A673 (cell line): Measurements from ENCODE around the gene SH3GL3. TPM values are rescaled to one million over a fixed set of nuclear protein-coding genes. Genes with fewer than 3 reads are reported as not detected.

ENCODE experiments used
- BruUV-seq: library from RNA; stranded (reverse); fragments of 400-500 nt; replicated peaks from 2 replicates; lab custom pipeline; 2021; lab: Mats Ljungman, UMichigan
- CTCF ChIA-PET: fragments of 300-600 bp; sonication (Branson Sonifier 250); formaldehyde crosslinking; loops from one replicate; lab custom pipeline; 2022; ENCODE audit warnings: antibody characterized with exemption; lab: Charles Lee
- POLR2A ChIA-PET: fragments of 300-600 bp; sonication (Branson Sonifier 250); formaldehyde crosslinking; loops from one replicate; lab custom pipeline; 2022; ENCODE audit warnings: antibody characterized with exemption; ENCODE audit not compliant: low non-redundant PET; lab: Charles Lee
- DNase-seq: peaks from one replicate; pipeline ENCODE4 v3.0.0-alpha.2; 2015; ENCODE audit warnings: low spot score
- H3K27ac ChIP-seq: fragments of 200-600 bp; sonication (generic); 2 replicates; pipeline ENCODE4 v1.5.1; 2016; ENCODE audit warnings: mixed run types, low read depth, mild to moderate bottlenecking, mixed read lengths, antibody characterized with exemption, low read length; ENCODE audit not compliant: poor library complexity, severe bottlenecking
- H3K27me3 ChIP-seq: fragments of 200-600 bp; sonication (generic); replicated peaks from 2 replicates; pipeline ENCODE4 v1.6.1; 2017; ENCODE audit warnings: mixed run types, low read depth, mild to moderate bottlenecking, mixed read lengths, antibody characterized with exemption, low read length; ENCODE audit not compliant: insufficient read depth, poor library complexity
- H3K36me3 ChIP-seq: fragments of 200-600 bp; sonication (generic); 2 replicates; pipeline ENCODE4 v1.6.1; 2016; ENCODE audit warnings: mixed run types, mild to moderate bottlenecking, mixed read lengths, antibody characterized with exemption, low read length; ENCODE audit not compliant: insufficient read depth, poor library complexity, severe bottlenecking
- H3K4me1 ChIP-seq: fragments of 200-600 bp; sonication (generic); 2 replicates; pipeline ENCODE4 v1.6.1; 2017; ENCODE audit warnings: mixed run types, mild to moderate bottlenecking, mixed read lengths, antibody characterized with exemption, low read length; ENCODE audit not compliant: insufficient read depth, poor library complexity, severe bottlenecking
- H3K4me3 ChIP-seq: fragments of 200-600 bp; sonication (generic); 2 replicates; pipeline ENCODE4 v1.5.1; 2016; ENCODE audit warnings: low read depth, mixed run types, mild to moderate bottlenecking, mixed read lengths, low read length; ENCODE audit not compliant: poor library complexity, severe bottlenecking
- H3K9me3 ChIP-seq: fragments of 200-600 bp; sonication (generic); 2 replicates; pipeline ENCODE4 v1.6.1; 2016; ENCODE audit warnings: mixed run types, low read depth, mild to moderate bottlenecking, mixed read lengths, antibody characterized with exemption, low read length; ENCODE audit not compliant: poor library complexity, severe bottlenecking
- EZH2 ChIP-seq: fragments of 200-600 bp; sonication (generic); IDR thresholded peaks from 2 replicates; pipeline ENCODE4 v1.6.1; 2017; ENCODE audit warnings: borderline replicate concordance, low read depth, mild to moderate bottlenecking, mixed read lengths, antibody characterized with exemption, low read length; ENCODE audit not compliant: poor library complexity, severe bottlenecking
- intact Hi-C: fragments of 100-400 bp; cut with micrococcal nuclease; formaldehyde crosslinking; loops from one replicate; pipeline ENCODE4 v1.10.0; 2022; ENCODE audit not compliant: unreplicated experiment
- total RNA-seq: library from RNA; stranded (reverse); gene quantifications from 2 replicates; pipeline ENCODE4 v1.2.3, GENCODE V29; 2021
- TF ChIP-seq, protein P1 (sequence below): fragments of 300-800, 200-600 bp; sonication (generic); conservative IDR thresholded peaks from 2 replicates; pipeline ENCODE4 v1.5.1; 2017; ENCODE audit warnings: low read depth, mild to moderate bottlenecking, antibody characterized with exemption, low read length, moderate library complexity, mixed read lengths

Gene SH3GL3
- total RNA-seq, 1 experiment from 2014 or later: 25.6 TPM

DNA sequence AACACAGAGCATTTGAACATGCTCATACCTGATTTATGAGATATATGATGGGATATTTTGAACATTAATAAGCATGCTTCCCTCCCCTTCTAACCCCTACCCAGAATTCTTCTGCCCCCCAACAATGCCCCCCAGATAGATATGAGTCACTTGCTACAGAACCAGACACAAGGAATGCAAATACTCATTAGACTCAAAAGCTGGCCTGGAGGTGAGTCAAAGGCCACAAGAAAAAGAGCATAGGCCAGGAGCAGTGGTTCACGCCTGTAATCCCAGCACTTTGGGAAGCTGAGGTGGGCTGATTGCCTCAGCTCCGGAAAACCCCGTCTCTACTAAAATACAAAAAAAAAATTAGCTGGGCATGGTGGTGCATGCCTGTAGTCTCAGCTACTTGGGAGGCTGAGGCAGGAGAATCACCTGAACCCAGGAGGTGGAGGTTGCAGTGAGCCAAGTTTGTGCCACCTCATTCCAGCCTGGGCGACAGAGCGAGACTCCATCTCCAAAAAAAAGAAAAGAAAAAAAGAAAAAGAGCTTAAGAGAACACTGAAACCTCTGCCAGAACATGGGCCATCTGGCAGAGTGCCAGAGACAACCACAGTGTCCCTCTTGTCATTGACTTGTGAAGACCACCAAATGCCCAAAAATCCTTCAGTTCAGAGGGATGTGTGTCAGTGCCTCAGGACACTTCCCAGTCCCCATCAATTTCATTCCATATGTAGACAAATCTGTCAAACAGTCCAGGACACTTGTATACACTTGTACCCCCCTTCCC lies 3.9 kb upstream of the SH3GL3 start:
- BruUV-seq: no TSS peak
- H3K9me3 ChIP-seq: no peaks in the 10 kb centered on the region
- no peaks in the 10 kb centered on the region for H3K36me3 ChIP-seq
- H3K27ac ChIP-seq: no peak overlapping the region
- peaks cover 4% of the 10 kb centered on the region for H3K4me1 ChIP-seq
- H3K4me3 ChIP-seq: no peak overlapping the region
- ChIA-PET CTCF (no interaction called here), POLR2A (interaction anchor here (0.6 kb wide), 1 partner anchor 186 kb away, joined by 13 read pairs; no protein-coding TSS in a partner anchor)
- intact Hi-C loops: no loop called here
- DNase-seq: no peak
- TF ChIP-seq, protein P1, sequence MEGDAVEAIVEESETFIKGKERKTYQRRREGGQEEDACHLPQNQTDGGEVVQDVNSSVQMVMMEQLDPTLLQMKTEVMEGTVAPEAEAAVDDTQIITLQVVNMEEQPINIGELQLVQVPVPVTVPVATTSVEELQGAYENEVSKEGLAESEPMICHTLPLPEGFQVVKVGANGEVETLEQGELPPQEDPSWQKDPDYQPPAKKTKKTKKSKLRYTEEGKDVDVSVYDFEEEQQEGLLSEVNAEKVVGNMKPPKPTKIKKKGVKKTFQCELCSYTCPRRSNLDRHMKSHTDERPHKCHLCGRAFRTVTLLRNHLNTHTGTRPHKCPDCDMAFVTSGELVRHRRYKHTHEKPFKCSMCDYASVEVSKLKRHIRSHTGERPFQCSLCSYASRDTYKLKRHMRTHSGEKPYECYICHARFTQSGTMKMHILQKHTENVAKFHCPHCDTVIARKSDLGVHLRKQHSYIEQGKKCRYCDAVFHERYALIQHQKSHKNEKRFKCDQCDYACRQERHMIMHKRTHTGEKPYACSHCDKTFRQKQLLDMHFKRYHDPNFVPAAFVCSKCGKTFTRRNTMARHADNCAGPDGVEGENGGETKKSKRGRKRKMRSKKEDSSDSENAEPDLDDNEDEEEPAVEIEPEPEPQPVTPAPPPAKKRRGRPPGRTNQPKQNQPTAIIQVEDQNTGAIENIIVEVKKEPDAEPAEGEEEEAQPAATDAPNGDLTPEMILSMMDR: no peak
- no peak for TF ChIP-seq EZH2
- no peaks in the 10 kb centered on the region for H3K27me3 ChIP-seq

DNA sequence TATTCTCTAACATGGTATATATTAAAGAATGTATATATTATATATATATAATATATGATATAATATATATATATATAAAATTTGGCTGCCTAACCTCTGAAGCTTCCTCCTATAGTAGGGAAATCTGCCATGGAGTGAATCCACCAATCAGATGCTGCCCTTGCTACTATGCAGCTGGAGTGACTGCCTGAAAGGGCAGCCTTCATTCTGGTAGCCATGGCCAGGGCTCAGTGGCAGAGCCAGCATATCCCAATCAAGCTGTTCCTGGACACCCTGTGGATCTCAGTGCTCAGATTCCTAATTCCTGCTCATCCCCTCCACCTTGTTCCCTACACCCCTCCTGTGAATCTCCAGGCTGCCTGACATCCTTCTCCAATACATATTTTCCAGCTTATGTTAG lies 2.2 kb upstream of the SH3GL3 start:
- TF ChIP-seq EZH2: no peak
- TF ChIP-seq, protein P1: no peak
- no peak overlapping the region for H3K27ac ChIP-seq
- H3K4me1 ChIP-seq: peaks cover 4% of the 10 kb centered on the region
- H3K27me3 ChIP-seq: no peaks in the 10 kb centered on the region
- no peaks in the 10 kb centered on the region for H3K36me3 ChIP-seq
- CTCF ChIA-PET: no interaction called here
- no peak for DNase-seq
- no peak overlapping the region for H3K4me3 ChIP-seq
- POLR2A ChIA-PET: no interaction called here
- no peaks in the 10 kb centered on the region for H3K9me3 ChIP-seq
- intact Hi-C loops: no loop called here
- no TSS peak for BruUV-seq

DNA sequence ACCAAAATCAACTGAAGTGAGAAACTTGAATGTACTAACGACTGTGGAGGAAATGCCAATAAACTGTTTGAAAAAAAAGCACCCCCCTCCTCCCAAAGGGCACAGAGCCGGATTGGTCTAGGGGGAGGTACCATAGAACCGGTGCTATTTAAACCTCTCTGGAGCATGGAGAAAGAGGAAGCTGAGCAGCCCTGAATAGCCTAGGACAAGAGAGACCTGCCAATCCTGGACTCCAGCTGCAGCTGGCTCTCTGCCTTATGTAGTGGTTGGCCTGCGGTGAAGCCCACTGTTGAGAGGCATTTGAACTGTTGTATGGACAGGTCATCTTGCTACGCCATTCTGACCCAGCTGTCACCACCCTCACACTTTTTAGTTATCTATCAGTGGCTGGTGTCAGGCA lies 1.5 kb upstream of the SH3GL3 start:
- no peaks in the 10 kb centered on the region for H3K36me3 ChIP-seq
- POLR2A ChIA-PET: no interaction called here
- TF ChIP-seq, protein P1: no peak
- no peak for TF ChIP-seq EZH2

More for the DNA sequence above, 1.5 kb upstream of the SH3GL3 start:
- Histone ChIP-seq H3K27ac (no peak overlapping the region), H3K4me3 (no peak overlapping the region), H3K9me3 (no peaks in the 10 kb centered on the region), H3K27me3 (no peaks in the 10 kb centered on the region), H3K4me1 (peaks cover 4% of the 10 kb centered on the region)
- intact Hi-C loops: no loop called here
- CTCF ChIA-PET: interaction anchor here (1.6 to 2.3 kb wide), 3 partner anchors 117 to 197 kb away, joined by 5 to 13 read pairs (median 7); no protein-coding TSS in a partner anchor
- peak; percentile 34 for DNase-seq
- BruUV-seq: no TSS peak
